Gastrocnemius medialis (tissue), 4 donors: ENCODE data around the gene AGBL1. TPM values are rescaled to one million over a fixed set of nuclear protein-coding genes. Genes with fewer than 3 reads are reported as not detected.

Experiments used
- ATAC-seq, 2 donors: fragments of 150-250 bp; one replicate each; pipeline ENCODE4 v1.9.1; 2016
- DNase-seq, 2 donors: peaks; one replicate each; pipeline ENCODE4 v3.0.0-alpha.2; 2019
- H3K27ac ChIP-seq, 4 donors: fragments of 200-600 bp; sonication (generic); 1 replicate in 1 of 4; 2 replicates in 3 of 4; pipeline ENCODE4 v1.5.1; 2016 to 2018; ENCODE audit warnings: mild to moderate bottlenecking in 2 of 4, moderate library complexity in 1 of 4
- H3K27me3 ChIP-seq, 3 donors: fragments of 200-600 bp; sonication (generic) in 2 of 3; 1 replicate in 1 of 3; 2 replicates in 2 of 3; pipeline versions ENCODE4 v1.5.1 to v1.6.0; 2016 to 2019; ENCODE audit warnings: mild to moderate bottlenecking in 1 of 3, moderate library complexity in 1 of 3
- H3K36me3 ChIP-seq, 2 donors: fragments of 200-600 bp; sonication (generic) in 1 of 2; one replicate each; pipeline ENCODE4 v1.5.1; 2017 to 2018
- H3K4me1 ChIP-seq, 2 donors: fragments of 200-600 bp; sonication (generic) in 1 of 2; one replicate each; pipeline ENCODE4 v1.5.1; 2016 to 2017; ENCODE audit warnings: mild to moderate bottlenecking in 2 of 2
- H3K4me3 ChIP-seq, 4 donors: fragments of 200-600 bp; sonication (generic) in 3 of 4; 1 replicate in 1 of 4; 2 replicates in 3 of 4; pipeline ENCODE4 v1.5.1; 2016 to 2019; ENCODE audit warnings: mild to moderate bottlenecking in 2 of 4
- H3K9me3 ChIP-seq, 3 donors: fragments of 200-600 bp; sonication (generic) in 2 of 3; 1 replicate in 1 of 3; 2 replicates in 2 of 3; pipeline ENCODE4 v1.5.1; 2016 to 2019
- CTCF ChIP-seq, 5 experiments: fragments of 450-650 bp in 3 of 5; fragments of 200-600 bp in 2 of 5; sonication (generic) in 2 of 5; IDR thresholded peaks in 4 of 5; conservative IDR thresholded peaks in 1 of 5; 1 replicate in 4 of 5; 2 replicates in 1 of 5; pipeline ENCODE4 v1.5.1; 2016 to 2019; ENCODE audit warnings: antibody characterized with exemption in 5 of 5, mild to moderate bottlenecking in 3 of 5, moderate library complexity in 3 of 5
- POLR2A ChIP-seq, 2 donors: fragments of 450-650 bp; IDR thresholded peaks; one replicate each; pipeline ENCODE4 v1.6.1; 2017; ENCODE audit warnings: antibody characterized with exemption in 2 of 2, mild to moderate bottlenecking in 2 of 2, moderate library complexity in 2 of 2
- in situ Hi-C, 4 donors: fragments of 200-750 bp; cut with MboI; loops; one replicate each; pipeline versions ENCODE4 v1.15.0 to v1.8.0; 2017; ENCODE audit warnings: low sequenced_read_pairs in 4 of 4
- intact Hi-C: fragments of 100-400 bp; cut with DNase I; formaldehyde crosslinking; loops from one replicate; pipeline ENCODE4 v1.15.1; 2023; ENCODE audit warnings: low total_unique reads
- total RNA-seq, 4 donors: library from RNA; depleted of rRNA; stranded (reverse); fragments of >200 nt; gene quantifications; one replicate each; pipeline versions ENCODE4 v1.1.0 to v1.2.3, GENCODE V29; 2016

The AGBL1 gene
- total RNA-seq, 4 donors from 2014 or later = 3.8 to 29.7 (median 15.9) TPM

- TF ChIP-seq CTCF (IDR thresholded peaks at IDR 0.05 in 4 of 5, conservative IDR thresholded peaks at IDR 0.05 in 1 of 5) (no peak), POLR2A (IDR thresholded peaks at IDR 0.05) (no peak)
- in situ Hi-C loops = no loop called here
- H3K27me3 ChIP-seq = no peaks in the 10 kb centered on the region
- DNase-seq (no peak), ATAC-seq (no peak)
- H3K27ac ChIP-seq = no peak overlapping the region
- H3K4me3 ChIP-seq = no peak overlapping the region
- intact Hi-C loops = no loop called here
- H3K9me3 ChIP-seq = no peaks in the 10 kb centered on the region
- no peaks in the 10 kb centered on the region for H3K4me1 ChIP-seq
- no peaks in the 10 kb centered on the region for H3K36me3 ChIP-seq
Measured at GRCh38 chr15:86654501-86654900, 574.8 kb downstream of the AGBL1 start.

GRCh38 chr15:86657305-86657704 is 577.6 kb downstream of the AGBL1 start:
- in situ Hi-C loops = no loop called here
- H3K36me3 ChIP-seq = no peaks in the 10 kb centered on the region
- no peaks in the 10 kb centered on the region for H3K4me1 ChIP-seq
- intact Hi-C loops = no loop called here
- H3K27me3 ChIP-seq = no peaks in the 10 kb centered on the region
- no peak for TF ChIP-seq CTCF (IDR thresholded peaks at IDR 0.05 in 4 of 5, conservative IDR thresholded peaks at IDR 0.05 in 1 of 5)
- no peak for TF ChIP-seq POLR2A (IDR thresholded peaks at IDR 0.05)
- ATAC-seq (no peak), DNase-seq (no peak)
- H3K9me3 ChIP-seq = no peaks in the 10 kb centered on the region
- H3K27ac ChIP-seq = no peak overlapping the region
- H3K4me3 ChIP-seq = no peak overlapping the region

GRCh38 chr15:86659724-86660411 is 580.2 kb downstream of the AGBL1 start:
- Histone ChIP-seq H3K4me1 (no peaks in the 10 kb centered on the region), H3K4me3 (no peak overlapping the region), H3K36me3 (no peaks in the 10 kb centered on the region), H3K9me3 (no peaks in the 10 kb centered on the region), H3K27me3 (no peaks in the 10 kb centered on the region), H3K27ac (no peak overlapping the region)
- intact Hi-C loops = no loop called here
- in situ Hi-C loops = no loop called here
- DNase-seq (no peak), ATAC-seq (no peak)
- TF ChIP-seq POLR2A (IDR thresholded peaks at IDR 0.05) (no peak), CTCF (IDR thresholded peaks at IDR 0.05 in 4 of 5, conservative IDR thresholded peaks at IDR 0.05 in 1 of 5) (no peak)

- DNase-seq = no peak
- ATAC-seq = no peak
- H3K4me3 ChIP-seq = no peak overlapping the region
- in situ Hi-C loops = no loop called here
- no peaks in the 10 kb centered on the region for H3K36me3 ChIP-seq
- TF ChIP-seq CTCF (IDR thresholded peaks at IDR 0.05 in 4 of 5, conservative IDR thresholded peaks at IDR 0.05 in 1 of 5) (no peak), POLR2A (IDR thresholded peaks at IDR 0.05) (no peak)
- no peaks in the 10 kb centered on the region for H3K4me1 ChIP-seq
- no peaks in the 10 kb centered on the region for H3K27me3 ChIP-seq
- intact Hi-C loops = no loop called here
- no peak overlapping the region for H3K27ac ChIP-seq
- H3K9me3 ChIP-seq = no peaks in the 10 kb centered on the region
Measured at GRCh38 chr15:86661580-86661979, 581.9 kb downstream of the AGBL1 start.

GRCh38 chr15:86663304-86663703 is 583.6 kb downstream of the AGBL1 start:
- H3K27me3 ChIP-seq = no peaks in the 10 kb centered on the region
- H3K9me3 ChIP-seq = no peaks in the 10 kb centered on the region
- H3K4me3 ChIP-seq = no peak overlapping the region
- ATAC-seq (no peak), DNase-seq (no peak)
- in situ Hi-C loops = no loop called here
- H3K4me1 ChIP-seq = no peaks in the 10 kb centered on the region
- no peak overlapping the region for H3K27ac ChIP-seq
- no peak for TF ChIP-seq POLR2A (IDR thresholded peaks at IDR 0.05)
- TF ChIP-seq CTCF (IDR thresholded peaks at IDR 0.05 in 4 of 5, conservative IDR thresholded peaks at IDR 0.05 in 1 of 5) = no peak
- intact Hi-C loops = no loop called here
- H3K36me3 ChIP-seq = no peaks in the 10 kb centered on the region
